NCI-H2227 (cell line): ENCODE data around the gene DUS2.
A peak's percentile ranks its signal among the peaks of the same experiment; 100 is the strongest.

ENCODE experiments used
- DNase-seq: peaks from one replicate; lab custom pipeline; 2025; ENCODE audit not compliant: unreplicated experiment; lab: John Stamatoyannopoulos, UW

The DUS2 gene

DNA sequence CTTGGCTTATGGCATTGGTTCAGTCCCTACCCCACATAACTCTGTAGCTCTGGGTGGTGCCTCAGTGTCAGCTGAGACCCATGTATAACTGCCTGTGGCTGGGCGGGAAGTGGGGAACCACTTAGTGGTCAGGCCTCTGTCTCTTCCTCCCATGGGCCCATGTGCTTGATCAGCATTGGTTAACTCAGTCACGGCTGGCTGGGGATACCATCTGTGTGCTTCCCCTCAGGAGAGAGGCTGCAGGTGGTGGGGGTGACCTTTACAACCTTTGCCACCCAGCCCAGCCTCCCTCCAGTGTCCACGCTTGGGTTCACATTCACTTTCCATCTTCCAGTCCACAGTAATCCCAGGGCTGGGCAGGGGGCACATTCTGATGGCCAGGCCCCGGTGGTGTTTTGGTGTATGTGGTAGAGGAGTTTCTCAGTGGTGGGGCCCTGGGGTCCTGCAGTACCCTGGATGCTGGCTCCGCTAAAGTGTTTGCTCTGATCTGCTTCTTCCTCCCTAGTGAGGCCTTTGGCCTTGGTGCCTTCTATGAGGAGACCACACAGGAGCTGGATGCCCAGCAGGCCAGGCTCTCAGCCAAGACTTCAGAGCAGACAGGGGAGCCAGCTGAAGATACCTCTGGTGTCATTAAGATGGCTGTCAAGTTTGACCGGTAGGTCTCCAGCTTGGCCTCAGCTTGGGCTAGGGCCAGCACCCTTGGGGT is 51.9 kb downstream of the DUS2 start:
- DNase-seq: no peak

DNA sequence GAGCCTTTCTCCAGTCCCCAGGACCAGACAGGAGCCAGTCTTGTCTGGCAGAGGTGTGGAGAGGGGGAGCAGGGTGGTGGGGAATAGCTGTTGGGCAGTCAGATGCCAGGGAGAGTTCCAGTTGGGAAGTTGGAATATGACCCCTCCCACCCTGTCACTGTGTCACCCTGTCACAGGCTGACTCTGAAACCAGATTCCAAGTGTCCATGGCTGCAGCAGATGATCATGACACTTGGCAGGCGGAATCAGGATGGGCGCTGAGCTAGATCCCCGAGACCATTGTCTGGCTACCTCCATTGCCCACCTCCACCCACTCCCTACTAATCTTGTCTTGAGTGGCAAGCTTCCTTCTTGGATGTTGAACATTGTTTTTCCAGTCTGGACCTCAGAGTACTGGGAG is 52.9 kb downstream of the DUS2 start:
- DNase-seq: no peak

DNA sequence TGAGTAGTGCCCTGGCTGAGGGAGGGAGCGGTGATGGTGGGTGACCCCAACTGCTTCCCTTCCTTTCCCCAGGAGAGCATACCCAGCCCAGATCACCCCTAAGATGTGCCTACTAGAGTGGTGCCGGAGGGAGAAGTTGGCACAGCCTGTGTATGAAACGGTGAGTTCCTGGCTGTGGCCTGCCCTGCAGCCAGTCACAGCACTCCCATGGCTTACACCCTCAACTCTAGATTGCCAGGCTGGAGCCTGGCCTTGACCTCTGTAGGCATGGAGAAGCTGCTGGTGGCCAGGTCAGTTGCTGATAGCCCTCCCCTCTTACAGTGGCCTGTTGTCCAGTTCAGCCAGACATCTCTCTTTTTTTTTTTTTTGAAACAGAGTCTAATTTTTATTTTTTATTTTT is 53.5 kb downstream of the DUS2 start:
- DNase-seq: no peak

DNA sequence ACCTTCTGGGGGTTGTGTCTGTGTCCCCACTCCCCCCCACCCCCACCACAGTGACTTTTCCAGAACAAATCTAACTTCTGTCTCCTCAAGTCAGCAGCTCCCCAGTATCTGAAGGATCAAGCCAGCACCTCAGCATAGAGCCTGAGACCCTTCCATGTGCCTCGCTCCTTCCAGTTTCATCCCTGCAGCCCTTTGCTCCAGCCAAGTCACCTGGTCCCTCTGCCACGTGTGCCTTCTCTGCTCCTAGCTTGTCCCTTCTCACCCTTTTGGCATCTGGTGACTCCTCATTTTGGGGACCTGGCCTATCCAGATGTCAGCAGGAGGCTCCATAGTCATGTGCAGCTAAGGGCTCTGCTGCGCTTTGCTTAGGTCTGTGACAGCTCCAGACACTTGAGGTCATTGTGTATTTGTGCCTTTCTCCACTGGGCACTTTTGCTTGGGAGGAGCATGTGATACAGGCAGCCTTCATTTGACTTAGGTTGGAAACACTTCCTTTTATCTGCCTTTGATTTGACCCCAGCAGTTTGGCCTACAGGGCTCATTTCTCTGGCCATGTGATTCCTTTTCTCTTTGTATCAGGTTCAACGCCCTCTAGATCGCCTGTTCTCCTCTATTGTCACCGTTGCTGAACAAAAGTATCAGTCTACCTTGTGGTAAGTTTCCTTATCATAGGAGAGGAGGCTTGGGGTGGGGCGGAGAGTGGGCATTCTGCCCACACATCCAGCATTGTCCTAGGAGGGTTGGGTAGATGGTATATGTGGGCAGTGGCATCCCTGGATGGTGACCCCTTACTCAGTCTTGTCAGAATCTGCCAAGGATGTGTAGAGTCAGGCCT is 55.0 kb downstream of the DUS2 start:
- no peak for DNase-seq

DNA sequence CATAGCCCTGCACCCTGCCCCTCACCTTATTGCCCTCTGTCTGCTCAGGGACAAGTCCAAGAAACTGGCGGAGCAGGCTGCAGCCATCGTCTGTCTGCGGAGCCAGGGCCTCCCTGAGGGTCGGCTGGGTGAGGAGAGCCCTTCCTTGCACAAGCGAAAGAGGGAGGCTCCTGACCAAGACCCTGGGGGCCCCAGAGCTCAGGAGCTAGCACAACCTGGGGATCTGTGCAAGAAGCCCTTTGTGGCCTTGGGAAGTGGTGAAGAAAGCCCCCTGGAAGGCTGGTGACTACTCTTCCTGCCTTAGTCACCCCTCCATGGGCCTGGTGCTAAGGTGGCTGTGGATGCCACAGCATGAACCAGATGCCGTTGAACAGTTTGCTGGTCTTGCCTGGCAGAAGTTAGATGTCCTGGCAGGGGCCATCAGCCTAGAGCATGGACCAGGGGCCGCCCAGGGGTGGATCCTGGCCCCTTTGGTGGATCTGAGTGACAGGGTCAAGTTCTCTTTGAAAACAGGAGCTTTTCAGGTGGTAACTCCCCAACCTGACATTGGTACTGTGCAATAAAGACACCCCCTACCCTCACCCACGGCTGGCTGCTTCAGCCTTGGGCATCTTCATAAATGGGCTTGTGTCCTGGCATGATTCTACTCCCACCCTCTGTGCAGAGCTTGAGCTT is 55.8 kb downstream of the DUS2 start:
- no peak for DNase-seq

DNA sequence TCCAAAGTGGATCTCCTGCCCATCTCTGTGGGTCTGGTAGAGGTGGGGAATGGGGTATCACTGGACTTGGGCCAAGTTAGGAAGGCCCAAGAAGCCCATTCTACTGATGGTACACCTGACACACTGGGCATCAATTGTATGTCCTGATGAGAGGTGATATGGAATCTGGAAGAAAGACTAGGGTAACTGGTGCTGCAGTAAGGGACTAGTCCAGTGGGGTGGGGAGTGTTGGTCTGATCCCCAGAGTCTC is 56.2 kb downstream of the DUS2 start:
- no peak for DNase-seq

GRCh38 chr16:68079626-68080344 is 56.7 kb downstream of the DUS2 start:
- DNase-seq: no peak

- DNase-seq: no peak
Measured at GRCh38 chr16:68081861-68082628, 59.0 kb downstream of the DUS2 start.

- DNase-seq: no peak
Measured at GRCh38 chr16:68082629-68083238, 59.6 kb downstream of the DUS2 start.

DNA sequence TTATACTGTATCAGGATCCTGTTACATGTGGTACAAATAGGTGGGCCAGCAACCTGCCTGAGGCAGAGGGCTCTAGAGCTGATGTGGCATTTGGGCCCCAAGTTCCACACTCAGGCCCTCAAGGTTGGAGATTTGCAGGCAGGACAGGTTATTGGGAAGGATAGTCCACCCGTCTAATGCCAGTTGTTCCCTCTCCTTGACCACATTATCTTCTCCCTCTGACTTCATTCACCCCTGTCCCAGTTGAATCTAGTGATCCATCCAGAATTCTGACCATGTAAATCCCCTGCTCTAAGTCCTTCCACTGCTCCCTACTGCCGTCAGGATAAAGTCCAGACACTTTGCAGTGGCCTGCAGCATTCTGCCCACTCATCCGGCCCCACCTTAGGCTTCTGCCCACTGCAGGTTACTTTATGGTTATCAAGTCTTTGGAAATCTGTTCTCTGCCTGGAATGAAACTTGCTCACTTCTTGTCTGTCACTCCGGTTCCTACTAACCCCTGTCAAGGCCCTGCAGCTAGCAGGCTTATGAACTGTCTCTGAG is 60.2 kb downstream of the DUS2 start:
- no peak for DNase-seq

DNA sequence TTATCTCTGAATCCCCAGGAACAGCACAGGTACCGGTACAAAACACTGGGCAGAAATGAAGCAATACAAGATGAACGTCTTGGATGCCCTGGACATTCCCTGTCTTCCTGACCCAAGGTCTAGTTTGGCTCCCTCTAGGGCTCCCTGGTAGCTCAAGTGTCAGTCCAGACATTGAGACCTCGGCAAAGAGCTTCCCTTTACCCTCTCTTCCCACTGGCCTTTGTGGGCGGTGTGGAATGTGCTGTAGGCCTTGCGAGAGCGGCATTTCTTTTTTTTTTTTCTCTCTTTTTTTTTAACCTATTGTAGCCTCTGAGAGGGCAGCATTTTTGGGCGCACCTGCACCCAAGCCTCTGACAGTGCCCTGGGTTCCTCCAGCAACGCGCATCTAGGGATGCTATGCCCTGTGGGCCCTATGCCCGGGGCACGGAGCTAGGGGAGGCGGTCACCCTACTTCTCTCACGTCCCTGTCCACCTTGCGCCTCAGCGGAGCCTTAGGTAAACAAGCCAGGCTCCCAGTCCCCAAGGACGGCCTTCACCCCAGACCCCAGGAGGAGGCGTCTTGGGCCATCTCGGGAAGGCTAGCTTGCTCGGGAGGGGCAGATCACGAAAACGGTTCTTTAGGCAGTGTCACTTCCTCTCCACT is 60.9 kb downstream of the DUS2 start:
- DNase-seq: peak; percentile 27

DNA sequence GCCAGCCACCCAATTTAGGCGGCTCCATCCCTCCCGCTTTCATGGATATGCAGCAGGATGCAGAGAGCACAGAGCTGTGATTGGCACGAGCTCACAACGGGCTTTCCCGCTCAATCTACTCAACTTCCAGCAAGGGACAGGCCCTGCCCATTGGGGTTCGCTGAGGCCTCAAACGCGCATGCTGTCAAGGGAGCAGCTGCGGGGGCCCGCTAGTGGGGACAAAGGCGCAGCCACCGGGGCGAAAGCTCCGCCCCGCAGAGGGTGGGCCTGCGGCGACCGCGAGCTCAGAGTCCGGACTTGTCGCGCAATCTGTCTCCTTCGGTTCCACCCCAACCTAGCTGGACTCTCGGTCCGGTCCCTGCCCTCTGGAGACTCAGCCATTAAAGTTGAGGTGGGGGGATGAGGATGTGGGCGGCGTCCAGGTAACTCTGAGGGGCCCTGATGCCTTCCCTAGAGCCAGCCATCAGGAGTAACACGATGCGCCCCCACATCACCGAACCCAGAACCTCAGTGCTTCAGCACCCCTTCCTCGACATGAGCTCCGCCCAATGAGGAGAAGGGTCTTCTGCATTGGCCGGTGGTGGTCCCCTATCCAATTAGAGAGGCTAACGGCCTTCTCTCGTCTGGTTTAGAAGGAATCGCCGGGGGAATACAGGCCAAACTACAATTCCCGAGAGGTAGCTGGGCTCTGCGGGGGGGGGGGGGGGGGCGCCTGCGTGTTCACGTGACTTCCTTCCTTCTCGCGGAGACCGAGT is 61.6 kb downstream of the DUS2 start:
- DNase-seq: peak; percentile 92

- DNase-seq: peak; percentile 95
Measured at GRCh38 chr16:68085259-68086071, 62.4 kb downstream of the DUS2 start, which contains the start of gene NFATC3. Gene NFATC3 (plus strand): TSS chr16:68085370. CDS start chr16:68085682, 312 bp downstream.

DNA sequence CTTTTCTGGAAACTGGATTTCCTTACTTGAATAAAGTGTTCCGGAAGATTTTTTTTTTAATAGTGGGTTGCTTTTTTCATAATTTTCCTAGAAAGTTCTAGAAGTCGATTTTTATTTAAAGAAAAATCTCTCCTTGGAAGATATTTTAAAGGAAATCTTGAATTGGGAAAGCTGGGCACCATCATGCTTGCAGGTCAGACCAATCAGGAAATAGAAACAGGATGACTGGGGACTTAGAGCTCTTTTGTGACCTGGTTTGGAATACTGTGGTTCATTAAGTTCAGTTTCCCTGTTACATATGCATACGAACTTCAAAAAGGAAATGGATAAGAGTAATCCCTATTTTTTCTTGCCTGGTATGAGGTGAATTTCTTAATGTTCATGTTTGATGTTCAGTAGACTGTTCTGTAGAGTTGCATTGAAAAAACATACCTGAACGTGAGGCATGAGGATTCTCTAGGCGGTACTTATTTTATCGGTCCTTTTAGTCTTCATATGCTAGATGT is 63.3 kb downstream of the DUS2 start:
- no peak for DNase-seq

- no peak for DNase-seq
Measured at GRCh38 chr16:68086860-68087268, 63.8 kb downstream of the DUS2 start.

DNA sequence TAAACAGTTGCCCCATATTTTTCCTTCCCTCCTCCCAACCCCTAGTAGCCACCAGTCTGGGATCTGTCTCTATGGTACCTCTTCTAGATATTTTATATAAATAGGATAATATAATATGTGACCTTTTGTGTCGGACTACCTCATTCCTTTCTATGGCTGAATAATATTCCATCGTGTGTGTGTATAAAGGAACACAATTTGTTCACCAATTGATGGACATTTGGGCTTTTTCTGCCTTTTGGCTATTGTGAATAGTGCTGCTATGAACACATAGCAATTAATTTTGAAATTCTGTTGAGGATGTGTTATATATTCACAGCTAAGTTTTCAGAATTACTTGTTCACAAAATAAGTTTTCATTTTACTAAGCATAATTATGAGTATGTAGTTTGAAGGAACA is 64.6 kb downstream of the DUS2 start:
- DNase-seq: no peak

DNA sequence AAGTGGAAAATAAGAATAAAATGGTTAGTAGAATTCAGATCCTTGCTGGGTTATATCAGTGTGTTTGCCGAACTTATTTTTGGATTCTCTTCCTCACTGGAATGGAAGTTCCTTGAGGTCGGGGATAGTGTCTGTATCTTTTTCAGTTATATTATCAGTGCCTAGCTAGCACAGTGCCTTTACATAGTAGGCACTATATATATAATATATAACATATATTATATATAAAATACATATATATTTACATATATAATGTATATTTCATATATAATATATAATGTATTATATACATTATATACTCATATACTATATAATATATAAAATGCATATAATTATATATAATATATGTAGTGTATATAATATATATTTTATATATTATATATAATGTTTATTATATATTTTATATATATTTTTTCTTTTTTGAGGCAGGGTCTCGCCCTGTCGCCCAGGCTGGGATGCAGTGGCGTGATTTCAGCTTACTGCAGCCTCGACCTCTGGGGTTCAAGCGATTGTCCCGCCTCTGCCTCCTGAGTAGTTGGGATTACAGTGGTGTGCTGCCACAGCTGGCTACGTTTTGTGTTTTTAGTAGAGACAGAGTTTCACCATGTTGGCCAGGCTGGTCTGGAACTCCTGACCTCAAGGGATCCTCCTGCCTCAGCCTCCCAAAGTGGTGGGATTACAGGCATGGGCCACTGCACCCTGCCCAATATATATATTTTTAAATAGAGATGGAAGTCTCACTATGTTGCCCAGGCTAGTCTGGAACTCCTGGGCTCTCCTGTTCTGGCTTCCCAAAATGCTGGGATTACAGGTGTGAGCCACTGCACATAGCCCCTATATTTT is 65.3 kb downstream of the DUS2 start:
- DNase-seq: no peak
